ENCODE data around the gene RPRD1B.

RPRD1B gene

DNA sequence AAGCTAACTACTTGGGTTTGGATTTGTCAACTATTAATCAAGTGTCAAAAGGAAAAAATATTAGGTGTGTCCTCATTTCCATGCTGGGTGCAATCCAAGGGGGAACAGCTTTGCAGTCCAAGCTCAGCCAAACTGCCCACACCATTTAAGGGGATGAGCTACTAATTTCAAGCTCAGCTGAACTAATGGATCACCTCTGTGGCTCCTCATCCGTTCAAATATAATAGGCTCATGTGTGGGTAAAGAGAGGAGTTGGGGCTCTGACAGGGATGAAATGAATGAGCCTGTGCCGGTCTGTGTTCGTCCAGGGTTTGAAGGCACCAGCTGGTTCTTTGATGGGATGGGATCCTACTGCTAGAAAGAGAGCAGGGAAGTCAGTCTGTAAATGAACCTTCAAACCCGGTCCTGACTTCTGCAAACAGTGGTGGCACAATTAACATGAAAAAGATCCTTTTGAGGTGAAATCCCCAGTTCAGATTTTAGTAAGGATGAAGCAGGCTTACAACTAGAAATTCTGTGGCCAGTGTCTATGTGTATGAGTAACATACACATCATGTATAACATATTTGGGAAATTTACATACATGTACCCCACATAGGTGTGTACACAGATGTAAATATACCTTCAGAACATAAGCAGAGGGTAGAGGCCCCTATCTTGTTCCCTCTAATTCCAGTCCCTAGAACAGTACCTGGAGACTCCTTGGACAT is 42.2 kb upstream of the RPRD1B start:
- H3K9ac ChIP-seq (ENCODE audit: low read length): peak overlapping the region; percentile 51
- H3K9me3 ChIP-seq (replicated peaks; ENCODE audit: insufficient read depth, low read length): no peaks in the 10 kb centered on the region
- no peak overlapping the region for H2AFZ ChIP-seq (ENCODE audit: low read length)
- TF ChIP-seq EZH2phosphoT487 (IDR thresholded peaks at IDR 0.05; ENCODE audit: low read length): no peak
- H4K20me1 ChIP-seq (ENCODE audit: insufficient read depth, low read length): no peaks in the 10 kb centered on the region
- H3K4me3 ChIP-seq (ENCODE audit: low read length): no peak overlapping the region
- no peaks in the 10 kb centered on the region for H3K79me2 ChIP-seq (ENCODE audit: low read length)
- peaks cover 36% of the 10 kb centered on the region for H3K4me1 ChIP-seq (ENCODE audit: low read length)
- H3K9me2 ChIP-seq (replicated peaks; ENCODE audit: insufficient read depth, low read length): no peaks in the 10 kb centered on the region
- H3F3A ChIP-seq (ENCODE audit: insufficient read depth, low read length): peaks cover 21% of the 10 kb centered on the region
- H3K4me2 ChIP-seq (ENCODE audit: low read depth, low read length): peak overlapping the region; percentile 35; the same call in 1 of the 2 replicates
- H3K36me3 ChIP-seq (replicated peaks; ENCODE audit: insufficient read depth, low read length): no peaks in the 10 kb centered on the region; the same call in 1 of the 2 replicates
- H3K27me3 ChIP-seq (replicated peaks; ENCODE audit: insufficient read depth, low read length): no peaks in the 10 kb centered on the region
- DNase-seq: no peak
- H3K27ac ChIP-seq (ENCODE audit: low read length): peak overlapping the region; percentile 87

DNA sequence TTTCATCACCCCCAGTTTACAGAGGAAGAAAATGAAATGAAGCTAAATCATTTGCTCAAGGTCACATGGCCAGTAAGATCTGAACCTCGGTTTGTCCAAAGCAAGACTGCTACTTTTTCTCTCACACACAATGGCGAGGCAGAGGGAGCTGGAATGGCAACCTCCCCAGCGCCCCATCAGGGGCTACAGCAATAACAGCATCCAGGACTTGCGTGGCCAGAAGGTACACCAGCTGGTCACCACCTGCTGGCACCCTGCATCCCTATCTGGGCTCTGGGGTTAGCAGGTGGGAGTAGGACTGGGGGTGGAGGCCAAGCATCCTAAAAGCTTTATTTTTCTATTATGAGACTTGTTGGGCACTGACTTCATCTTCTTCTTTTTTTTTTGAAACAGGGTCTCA is 41.6 kb upstream of the RPRD1B start:
- Histone ChIP-seq H3K9me2 (replicated peaks; ENCODE audit: insufficient read depth, low read length) (no peaks in the 10 kb centered on the region), H3F3A (ENCODE audit: insufficient read depth, low read length) (peaks cover 21% of the 10 kb centered on the region), H3K36me3 (replicated peaks; ENCODE audit: insufficient read depth, low read length) (no peaks in the 10 kb centered on the region; the same call in 1 of the 2 replicates), H3K4me3 (ENCODE audit: low read length) (no peak overlapping the region), H3K27ac (ENCODE audit: low read length) (peak overlapping the region; percentile 87), H4K20me1 (ENCODE audit: insufficient read depth, low read length) (no peaks in the 10 kb centered on the region), H2AFZ (ENCODE audit: low read length) (no peak overlapping the region), H3K9me3 (replicated peaks; ENCODE audit: insufficient read depth, low read length) (no peaks in the 10 kb centered on the region), H3K27me3 (replicated peaks; ENCODE audit: insufficient read depth, low read length) (no peaks in the 10 kb centered on the region), H3K4me1 (ENCODE audit: low read length) (peaks cover 36% of the 10 kb centered on the region), H3K9ac (ENCODE audit: low read length) (peak overlapping the region; percentile 51; the same call in 1 of the 2 replicates), H3K79me2 (ENCODE audit: low read length) (no peaks in the 10 kb centered on the region), H3K4me2 (ENCODE audit: low read depth, low read length) (no peak overlapping the region)
- no peak for TF ChIP-seq EZH2phosphoT487 (IDR thresholded peaks at IDR 0.05; ENCODE audit: low read length)
- TF ChIP-seq, protein P1, sequence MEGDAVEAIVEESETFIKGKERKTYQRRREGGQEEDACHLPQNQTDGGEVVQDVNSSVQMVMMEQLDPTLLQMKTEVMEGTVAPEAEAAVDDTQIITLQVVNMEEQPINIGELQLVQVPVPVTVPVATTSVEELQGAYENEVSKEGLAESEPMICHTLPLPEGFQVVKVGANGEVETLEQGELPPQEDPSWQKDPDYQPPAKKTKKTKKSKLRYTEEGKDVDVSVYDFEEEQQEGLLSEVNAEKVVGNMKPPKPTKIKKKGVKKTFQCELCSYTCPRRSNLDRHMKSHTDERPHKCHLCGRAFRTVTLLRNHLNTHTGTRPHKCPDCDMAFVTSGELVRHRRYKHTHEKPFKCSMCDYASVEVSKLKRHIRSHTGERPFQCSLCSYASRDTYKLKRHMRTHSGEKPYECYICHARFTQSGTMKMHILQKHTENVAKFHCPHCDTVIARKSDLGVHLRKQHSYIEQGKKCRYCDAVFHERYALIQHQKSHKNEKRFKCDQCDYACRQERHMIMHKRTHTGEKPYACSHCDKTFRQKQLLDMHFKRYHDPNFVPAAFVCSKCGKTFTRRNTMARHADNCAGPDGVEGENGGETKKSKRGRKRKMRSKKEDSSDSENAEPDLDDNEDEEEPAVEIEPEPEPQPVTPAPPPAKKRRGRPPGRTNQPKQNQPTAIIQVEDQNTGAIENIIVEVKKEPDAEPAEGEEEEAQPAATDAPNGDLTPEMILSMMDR (IDR thresholded peaks at IDR 0.05; ENCODE audit: low read length): no peak
- TF ChIP-seq EZH2 (optimal IDR thresholded peaks at IDR 0.05; ENCODE audit: low read depth, low read length): no peak
- no peak for DNase-seq

DNA sequence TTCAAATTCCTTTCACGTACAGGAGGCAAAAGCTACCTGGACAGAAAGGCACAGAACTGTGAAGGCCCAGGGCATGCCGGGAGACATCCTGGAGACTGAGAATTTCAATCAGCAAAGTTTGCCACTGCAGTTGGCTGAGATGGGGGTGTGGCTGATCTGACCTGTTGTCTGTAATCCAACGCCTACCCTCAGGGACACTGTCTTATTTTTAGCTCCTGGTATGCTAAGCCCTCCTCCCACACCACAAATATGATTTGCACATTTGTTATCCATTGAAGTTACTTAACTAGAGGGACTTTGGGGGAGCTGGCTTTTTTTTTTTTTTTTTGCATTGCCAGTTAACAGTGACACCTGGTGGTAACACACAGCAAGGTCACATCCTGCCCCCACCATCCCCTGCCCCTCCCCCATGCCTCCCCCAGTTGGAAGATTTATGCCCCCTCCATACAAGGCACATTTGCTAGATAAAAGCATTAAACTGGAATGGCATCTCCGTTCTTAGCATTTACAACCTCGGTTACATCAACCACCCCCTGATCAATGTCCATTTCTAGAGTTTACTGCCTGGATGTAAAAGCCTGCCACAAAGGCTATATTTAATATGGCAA is 40.6 kb upstream of the RPRD1B start:
- Histone ChIP-seq H3K27ac (ENCODE audit: low read length) (peak overlapping the region; percentile 87; the same call in 1 of the 2 replicates), H3K79me2 (ENCODE audit: low read length) (no peaks in the 10 kb centered on the region), H2AFZ (ENCODE audit: low read length) (no peak overlapping the region), H4K20me1 (ENCODE audit: insufficient read depth, low read length) (no peaks in the 10 kb centered on the region), H3K9ac (ENCODE audit: low read length) (no peak overlapping the region), H3K4me3 (ENCODE audit: low read length) (no peak overlapping the region), H3K4me1 (ENCODE audit: low read length) (peaks cover 36% of the 10 kb centered on the region), H3K4me2 (ENCODE audit: low read depth, low read length) (no peak overlapping the region), H3K9me2 (replicated peaks; ENCODE audit: insufficient read depth, low read length) (no peaks in the 10 kb centered on the region), H3K27me3 (replicated peaks; ENCODE audit: insufficient read depth, low read length) (no peaks in the 10 kb centered on the region), H3K36me3 (replicated peaks; ENCODE audit: insufficient read depth, low read length) (no peaks in the 10 kb centered on the region; the same call in 1 of the 2 replicates), H3F3A (ENCODE audit: insufficient read depth, low read length) (peaks cover 21% of the 10 kb centered on the region), H3K9me3 (replicated peaks; ENCODE audit: insufficient read depth, low read length) (no peaks in the 10 kb centered on the region)
- DNase-seq: peak; percentile 49
- TF ChIP-seq, protein P1 (IDR thresholded peaks at IDR 0.05; ENCODE audit: low read length): peak; percentile 51
- TF ChIP-seq EZH2phosphoT487 (IDR thresholded peaks at IDR 0.05; ENCODE audit: low read length) (no peak), EZH2 (optimal IDR thresholded peaks at IDR 0.05; ENCODE audit: low read depth, low read length) (no peak)
